Spleen (tissue), 11 donors: ENCODE measurements around the gene MAP7D1. TPM values are rescaled to one million over a fixed set of nuclear protein-coding genes. Genes with fewer than 3 reads are reported as not detected.

Source experiments
- DNase-seq: peaks from one replicate; pipeline ENCODE4 v3.0.0-alpha.2; 2020
- H3K27ac ChIP-seq, 8 donors: fragments of 200-600 bp; sonication (generic) in 7 of 8; 1 replicate in 4 of 8; 2 replicates in 4 of 8; pipeline versions ENCODE4 v1.5.0 to v1.8.0; 2016 to 2021; ENCODE audit warnings: inconsistent platforms in 4 of 8, mild to moderate bottlenecking in 4 of 8, moderate library complexity in 1 of 8
- H3K27me3 ChIP-seq, 7 donors: fragments of 200-600 bp; sonication (generic) in 6 of 7; replicated peaks in 1 of 7; 1 replicate in 4 of 7; 2 replicates in 3 of 7; pipeline versions ENCODE4 v1.5.0 to v1.8.0; 2016 to 2021; ENCODE audit warnings: inconsistent platforms in 3 of 7, mild to moderate bottlenecking in 1 of 7
- H3K36me3 ChIP-seq, 6 donors: fragments of 200-600 bp; sonication (generic) in 5 of 6; 1 replicate in 4 of 6; 2 replicates in 2 of 6; pipeline versions ENCODE4 v1.5.0 to v1.8.0; 2016 to 2021; ENCODE audit warnings: inconsistent platforms in 2 of 6
- H3K4me1 ChIP-seq, 6 donors: fragments of 200-600 bp; sonication (generic) in 5 of 6; 1 replicate in 3 of 6; 2 replicates in 3 of 6; pipeline versions ENCODE4 v1.5.0 to v1.8.0; 2016 to 2021; ENCODE audit warnings: inconsistent platforms in 3 of 6
- H3K4me3 ChIP-seq, 8 donors: fragments of 200-600 bp; sonication (generic) in 7 of 8; 1 replicate in 4 of 8; 2 replicates in 4 of 8; pipeline versions ENCODE4 v1.5.0 to v1.8.0; 2016 to 2021; ENCODE audit warnings: inconsistent platforms in 4 of 8, mild to moderate bottlenecking in 4 of 8, moderate library complexity in 2 of 8
- H3K9me3 ChIP-seq, 8 donors: fragments of 200-600 bp; sonication (generic) in 7 of 8; 1 replicate in 4 of 8; 2 replicates in 4 of 8; pipeline versions ENCODE4 v1.5.0 to v1.8.0; 2016 to 2021; ENCODE audit warnings: inconsistent platforms in 4 of 8
- CTCF ChIP-seq, 11 experiments: fragments of 200-600 bp in 7 of 11; fragments of 450-650 bp in 4 of 11; sonication (generic) in 4 of 11; IDR thresholded peaks in 8 of 11; conservative IDR thresholded peaks in 3 of 11; 1 replicate in 7 of 11; 2 replicates in 4 of 11; pipeline versions ENCODE4 v1.4.0 to v1.8.0; 2016 to 2021; ENCODE audit warnings: antibody characterized with exemption in 11 of 11, inconsistent platforms in 4 of 11, mild to moderate bottlenecking in 1 of 11
- POLR2A ChIP-seq, 3 donors: fragments of 450-650 bp; IDR thresholded peaks; one replicate each; pipeline ENCODE4 v1.5.1; 2017; ENCODE audit warnings: antibody characterized with exemption in 3 of 3, mild to moderate bottlenecking in 1 of 3
- POLR2AphosphoS5 ChIP-seq, 3 donors: sonication (generic); formaldehyde crosslinking; IDR thresholded peaks; one replicate each; pipeline ENCODE4 v1.5.1; 2017; ENCODE audit warnings: antibody characterized with exemption in 3 of 3
- WGBS, 5 donors: extraction: QIAGEN DNeasy Blood & Tissue Kit in 3 of 5; methylation state at CpG; one replicate each; pipeline versions ENCODE4 v1.1.5 to v1.1.7; 2013 to 2018; 5-methylcytosine and 5-hydroxymethylcytosine counted together
- intact Hi-C: fragments of 100-400 bp; cut with DNase I; formaldehyde crosslinking; loops from one replicate; pipeline ENCODE4 v1.15.0; 2023; ENCODE audit warnings: low total_unique reads
- polyA plus RNA-seq, 3 donors: library from polyadenylated mRNA; stranded (reverse); fragments of 200-250 nt; gene quantifications; one replicate each; pipeline ENCODE4 v1.2.1, GENCODE V29; 2013
- total RNA-seq, 7 donors: library from RNA; depleted of rRNA in 3 of 7; stranded (reverse); fragments of >200 nt in 3 of 7; fragmentation: NEBNext Ultra II Directional in 4 of 7; extraction: Animal tissue kit (Norgen Biotek cat#: 25700) in 4 of 7; gene quantifications; one replicate each; pipeline versions ENCODE4 v1.1.0 to v1.2.1, GENCODE V29; 2016 to 2021
- donor health status: healthy with polysubstance abuse.
- donor health status: DM: no; HTN: no; CAD: no; lungs with moderate emphysema.
- donor health status: DM: no; HTN: no; CAD: no.
- donor health status: Bipolar disorder and iron deficiency.
- donor health status: healthy.
- donor health status: DM: no; HTN: no; CAD: no.
- donor health status: DM: yes; HTN: yes; CAD: no.

The MAP7D1 gene
- total and polyA plus RNA-seq, 10 donors: 30.4 to 116 (median 88.0) TPM

DNA sequence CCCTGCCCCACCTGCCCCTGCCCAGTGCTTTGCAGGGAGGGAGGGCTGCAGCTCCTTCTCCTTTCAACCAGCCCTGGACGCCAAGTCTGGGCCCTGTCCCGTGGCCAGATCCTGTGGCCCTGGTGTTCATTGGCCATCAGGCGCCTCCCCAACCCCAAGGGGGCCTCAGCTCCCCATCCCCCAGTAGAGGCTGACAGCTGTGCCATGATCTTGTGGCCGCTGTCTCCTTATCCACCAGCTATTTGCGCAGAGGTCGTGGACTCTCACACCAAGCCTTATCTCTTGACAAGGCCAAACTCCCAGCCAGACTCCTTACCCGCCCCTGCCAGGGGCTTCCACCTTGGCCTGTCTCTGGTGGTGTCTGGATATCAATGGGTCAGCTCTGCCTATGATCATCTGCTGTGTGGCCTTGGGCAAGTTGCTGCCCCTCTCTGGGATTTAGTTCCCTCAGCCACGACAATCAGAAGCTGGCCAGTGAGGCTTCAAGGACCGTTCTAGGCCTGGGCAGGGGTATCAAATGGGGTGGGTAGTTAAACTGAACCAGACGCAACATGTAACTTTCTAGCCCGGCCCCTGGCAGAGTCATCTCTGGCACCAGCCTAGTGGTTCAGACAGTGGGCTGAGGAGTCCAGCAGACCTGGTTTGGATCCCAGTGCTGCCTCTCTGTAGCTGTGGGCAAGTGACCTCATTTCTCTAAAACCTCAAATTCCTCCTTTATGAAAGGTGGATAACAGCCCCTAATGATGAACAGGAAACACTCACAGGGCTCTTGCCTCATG is 27.6 kb upstream of the MAP7D1 start:
- WGBS, 5 donors: 82 to 90% (median 87%) methylated on average over 11 of the region's 11 CpGs
- no peaks in the 10 kb centered on the region for H3K9me3 ChIP-seq
- H3K4me1 ChIP-seq: peaks cover 2 to 29% (median 16%) of the 10 kb centered on the region in 6 donors
- no peak overlapping the region for H3K4me3 ChIP-seq
- DNase-seq: no peak
- intact Hi-C loops: no loop called here
- no peaks in the 10 kb centered on the region for H3K36me3 ChIP-seq
- peaks cover 0 to 29% (median 10%) of the 10 kb centered on the region in 7 donors for H3K27me3 ChIP-seq
- TF ChIP-seq POLR2AphosphoS5 (IDR thresholded peaks at IDR 0.05) (no peak), CTCF (IDR thresholded peaks at IDR 0.05 in 8 of 11, conservative IDR thresholded peaks at IDR 0.05 in 3 of 11) (no peak), POLR2A (IDR thresholded peaks at IDR 0.05) (no peak)
- H3K27ac ChIP-seq: no peak overlapping the region

DNA sequence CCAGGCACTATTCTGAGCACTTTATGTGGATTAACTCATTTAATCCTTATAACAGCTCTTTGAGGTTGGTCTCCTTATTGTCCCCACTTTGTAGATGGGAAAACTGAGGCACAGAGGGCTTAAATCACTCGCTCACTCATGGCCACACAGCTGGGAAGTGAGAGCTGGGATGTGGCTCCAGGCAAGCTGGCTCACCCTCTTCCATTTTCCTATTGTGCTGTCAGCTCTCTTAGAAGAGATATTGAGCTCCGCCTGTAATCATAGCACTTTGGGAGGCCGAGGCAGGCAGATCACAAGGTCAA is 27.1 kb upstream of the MAP7D1 start:
- Histone ChIP-seq H3K36me3 (no peaks in the 10 kb centered on the region), H3K4me3 (no peak overlapping the region), H3K9me3 (no peaks in the 10 kb centered on the region), H3K4me1 (peaks cover 0 to 23% (median 11%) of the 10 kb centered on the region in 6 donors), H3K27ac (no peak overlapping the region), H3K27me3 (peaks cover 0 to 24% (median 10%) of the 10 kb centered on the region in 7 donors)
- no peak for DNase-seq
- intact Hi-C loops: no loop called here
- TF ChIP-seq CTCF (IDR thresholded peaks at IDR 0.05 in 8 of 11, conservative IDR thresholded peaks at IDR 0.05 in 3 of 11): no peak
- no peak for TF ChIP-seq POLR2AphosphoS5 (IDR thresholded peaks at IDR 0.05)
- no peak for TF ChIP-seq POLR2A (IDR thresholded peaks at IDR 0.05)
- WGBS, 5 donors: 91 to 96% (median 92%) methylated on average over 3 of the region's 3 CpGs

GRCh38 chr1:36132029-36132428 is 23.9 kb upstream of the MAP7D1 start:
- H3K4me1 ChIP-seq: peaks cover 0 to 28% (median 16%) of the 10 kb centered on the region in 6 donors
- H3K27me3 ChIP-seq: no peaks in the 10 kb centered on the region
- WGBS, 5 donors: 67 to 85% (median 69%) methylated on average over 3 of the region's 3 CpGs
- intact Hi-C loops: no loop called here
- no peak overlapping the region for H3K27ac ChIP-seq
- no peak overlapping the region for H3K4me3 ChIP-seq
- H3K36me3 ChIP-seq: peaks cover 0 to 14% (median 8%) of the 10 kb centered on the region in 6 donors
- DNase-seq: no peak
- H3K9me3 ChIP-seq: no peaks in the 10 kb centered on the region
- no peak for TF ChIP-seq POLR2AphosphoS5 (IDR thresholded peaks at IDR 0.05)
- TF ChIP-seq POLR2A (IDR thresholded peaks at IDR 0.05): no peak
- no peak for TF ChIP-seq CTCF (IDR thresholded peaks at IDR 0.05 in 8 of 11, conservative IDR thresholded peaks at IDR 0.05 in 3 of 11)

- no peak for TF ChIP-seq POLR2A (IDR thresholded peaks at IDR 0.05)
- TF ChIP-seq POLR2AphosphoS5 (IDR thresholded peaks at IDR 0.05): no peak
- TF ChIP-seq CTCF (IDR thresholded peaks at IDR 0.05 in 8 of 11, conservative IDR thresholded peaks at IDR 0.05 in 3 of 11): no peak
- no peaks in the 10 kb centered on the region for H3K27me3 ChIP-seq
- no peak overlapping the region for H3K4me3 ChIP-seq
- intact Hi-C loops: no loop called here
- peaks cover 0 to 29% (median 22%) of the 10 kb centered on the region in 6 donors for H3K36me3 ChIP-seq
- WGBS, 5 donors: 79 to 94% (median 82%) methylated on average over 3 of the region's 3 CpGs
- H3K27ac ChIP-seq: no peak overlapping the region
- peaks cover 0 to 28% (median 16%) of the 10 kb centered on the region in 6 donors for H3K4me1 ChIP-seq
- DNase-seq: no peak
- H3K9me3 ChIP-seq: no peaks in the 10 kb centered on the region
Observed at GRCh38 chr1:36133484-36133883, 22.5 kb upstream of the MAP7D1 start.
